Transverse colon (tissue), 4 donors: ENCODE measurements around the gene RAI14. TPM values are rescaled to one million over a fixed set of nuclear protein-coding genes. Genes with fewer than 3 reads are reported as not detected.

Experiments used
- DNase-seq: peaks from one replicate; pipeline ENCODE4 v3.0.0-alpha.2; 2019
- H3K27ac ChIP-seq, 4 donors: fragments of 200-600 bp; sonication (generic); 2 replicates each; pipeline ENCODE4 v1.5.1; 2016 to 2018; ENCODE audit warnings: inconsistent platforms in 4 of 4
- H3K27me3 ChIP-seq: fragments of 200-600 bp; sonication (generic); 2 replicates; pipeline ENCODE4 v1.5.1; 2017; ENCODE audit warnings: inconsistent platforms
- H3K36me3 ChIP-seq, 4 donors: fragments of 200-600 bp; sonication (generic); 2 replicates each; pipeline ENCODE4 v1.5.1; 2017 to 2019; ENCODE audit warnings: inconsistent platforms in 4 of 4
- H3K4me1 ChIP-seq, 4 donors: fragments of 200-600 bp; sonication (generic); 2 replicates each; pipeline ENCODE4 v1.5.1; 2017 to 2020; ENCODE audit warnings: inconsistent platforms in 4 of 4
- H3K4me3 ChIP-seq, 4 donors: fragments of 200-600 bp; sonication (generic); 1 replicate in 1 of 4; 2 replicates in 3 of 4; pipeline versions ENCODE4 v1.5.1 to v1.6.1; 2017 to 2019; ENCODE audit warnings: inconsistent platforms in 4 of 4
- H3K9me3 ChIP-seq, 2 donors: fragments of 200-600 bp; sonication (generic); 2 replicates each; pipeline ENCODE4 v1.5.1; 2017 to 2019; ENCODE audit warnings: inconsistent platforms in 2 of 2
- EP300 ChIP-seq: sonication (generic); formaldehyde crosslinking; IDR thresholded peaks from one replicate; pipeline ENCODE4 v1.6.1; 2017; ENCODE audit warnings: antibody characterized with exemption, low read depth
- POLR2A ChIP-seq: fragments of 450-650 bp; IDR thresholded peaks from one replicate; pipeline ENCODE4 v1.6.1; 2016; ENCODE audit warnings: antibody characterized with exemption, mild to moderate bottlenecking, moderate library complexity
- POLR2AphosphoS5 ChIP-seq, 3 donors: sonication (generic); formaldehyde crosslinking; IDR thresholded peaks; one replicate each; pipeline ENCODE4 v1.6.1; 2016; ENCODE audit warnings: antibody characterized with exemption in 3 of 3
- WGBS, 2 donors: methylation state at CpG; one replicate each; pipeline ENCODE4 v1.1.5; 2018; ENCODE audit warnings: low coverage in 1 of 2; 5-methylcytosine and 5-hydroxymethylcytosine counted together
- in situ Hi-C, 4 donors: fragments of 200-750 bp; cut with MboI; loops; one replicate each; pipeline versions ENCODE4 v1.15.0 to v1.15.1; 2017; ENCODE audit warnings: low sequenced_read_pairs in 3 of 4, low pct_ligation_motif_present in 1 of 4, low pct_unique_long_range_greater_than_20kb in 1 of 4
- intact Hi-C: fragments of 100-400 bp; cut with DNase I; formaldehyde crosslinking; loops from one replicate; pipeline ENCODE4 v1.15.1; 2023; ENCODE audit warnings: low total_unique reads
- total RNA-seq, 4 donors: library from RNA; depleted of rRNA; stranded (reverse); fragments of >200 nt; gene quantifications; one replicate each; pipeline ENCODE4 v1.1.0, GENCODE V29; 2016
- TF ChIP-seq, protein P1 (sequence below), 5 experiments: fragments of 200-600 bp in 3 of 5; fragments of 450-650 bp in 2 of 5; sonication (generic) in 3 of 5; IDR thresholded peaks; 1 replicate in 2 of 5; 2 replicates in 3 of 5; pipeline ENCODE4 v1.5.1; 2016 to 2017; ENCODE audit warnings: antibody characterized with exemption in 5 of 5, inconsistent platforms in 3 of 5, mild to moderate bottlenecking in 2 of 5, moderate library complexity in 1 of 5

Gene RAI14
- total RNA-seq, 4 donors from 2014 or later = 13.9 to 18.3 (median 15.3) TPM

GRCh38 chr5:34715711-34716110 lies 59.6 kb downstream of the RAI14 start:
- no peaks in the 10 kb centered on the region for H3K36me3 ChIP-seq
- DNase-seq = no peak
- TF ChIP-seq POLR2A = no peak
- TF ChIP-seq EP300 = no peak
- TF ChIP-seq POLR2AphosphoS5 (IDR thresholded peaks at IDR 0.05) = no peak
- TF ChIP-seq, protein P1, sequence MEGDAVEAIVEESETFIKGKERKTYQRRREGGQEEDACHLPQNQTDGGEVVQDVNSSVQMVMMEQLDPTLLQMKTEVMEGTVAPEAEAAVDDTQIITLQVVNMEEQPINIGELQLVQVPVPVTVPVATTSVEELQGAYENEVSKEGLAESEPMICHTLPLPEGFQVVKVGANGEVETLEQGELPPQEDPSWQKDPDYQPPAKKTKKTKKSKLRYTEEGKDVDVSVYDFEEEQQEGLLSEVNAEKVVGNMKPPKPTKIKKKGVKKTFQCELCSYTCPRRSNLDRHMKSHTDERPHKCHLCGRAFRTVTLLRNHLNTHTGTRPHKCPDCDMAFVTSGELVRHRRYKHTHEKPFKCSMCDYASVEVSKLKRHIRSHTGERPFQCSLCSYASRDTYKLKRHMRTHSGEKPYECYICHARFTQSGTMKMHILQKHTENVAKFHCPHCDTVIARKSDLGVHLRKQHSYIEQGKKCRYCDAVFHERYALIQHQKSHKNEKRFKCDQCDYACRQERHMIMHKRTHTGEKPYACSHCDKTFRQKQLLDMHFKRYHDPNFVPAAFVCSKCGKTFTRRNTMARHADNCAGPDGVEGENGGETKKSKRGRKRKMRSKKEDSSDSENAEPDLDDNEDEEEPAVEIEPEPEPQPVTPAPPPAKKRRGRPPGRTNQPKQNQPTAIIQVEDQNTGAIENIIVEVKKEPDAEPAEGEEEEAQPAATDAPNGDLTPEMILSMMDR (IDR thresholded peaks at IDR 0.05) = no peak
- H3K4me1 ChIP-seq = no peaks in the 10 kb centered on the region
- H3K9me3 ChIP-seq = no peaks in the 10 kb centered on the region
- H3K4me3 ChIP-seq = no peak overlapping the region
- H3K27me3 ChIP-seq = no peaks in the 10 kb centered on the region
- WGBS, 2 donors = 79 to 91% methylated on average over 1 of the region's 1 CpG
- H3K27ac ChIP-seq = no peak overlapping the region
- in situ Hi-C loops (no loop called here), intact Hi-C loops (no loop called here)

GRCh38 chr5:34716986-34717385 lies 60.9 kb downstream of the RAI14 start:
- H3K4me1 ChIP-seq = no peaks in the 10 kb centered on the region
- no peaks in the 10 kb centered on the region for H3K27me3 ChIP-seq
- in situ Hi-C loops (no loop called here), intact Hi-C loops (no loop called here)
- H3K4me3 ChIP-seq = no peak overlapping the region
- no peaks in the 10 kb centered on the region for H3K36me3 ChIP-seq
- no peaks in the 10 kb centered on the region for H3K9me3 ChIP-seq
- TF ChIP-seq POLR2A (no peak), POLR2AphosphoS5 (IDR thresholded peaks at IDR 0.05) (no peak), EP300 (no peak)
- TF ChIP-seq, protein P1 (IDR thresholded peaks at IDR 0.05) = no peak
- 75 to 86% methylated on average over 2 of the region's 2 CpGs for WGBS, 2 donors
- peak overlapping the region in 2 of 4 donors; percentile 34 to 42 for H3K27ac ChIP-seq
- no peak for DNase-seq

DNA sequence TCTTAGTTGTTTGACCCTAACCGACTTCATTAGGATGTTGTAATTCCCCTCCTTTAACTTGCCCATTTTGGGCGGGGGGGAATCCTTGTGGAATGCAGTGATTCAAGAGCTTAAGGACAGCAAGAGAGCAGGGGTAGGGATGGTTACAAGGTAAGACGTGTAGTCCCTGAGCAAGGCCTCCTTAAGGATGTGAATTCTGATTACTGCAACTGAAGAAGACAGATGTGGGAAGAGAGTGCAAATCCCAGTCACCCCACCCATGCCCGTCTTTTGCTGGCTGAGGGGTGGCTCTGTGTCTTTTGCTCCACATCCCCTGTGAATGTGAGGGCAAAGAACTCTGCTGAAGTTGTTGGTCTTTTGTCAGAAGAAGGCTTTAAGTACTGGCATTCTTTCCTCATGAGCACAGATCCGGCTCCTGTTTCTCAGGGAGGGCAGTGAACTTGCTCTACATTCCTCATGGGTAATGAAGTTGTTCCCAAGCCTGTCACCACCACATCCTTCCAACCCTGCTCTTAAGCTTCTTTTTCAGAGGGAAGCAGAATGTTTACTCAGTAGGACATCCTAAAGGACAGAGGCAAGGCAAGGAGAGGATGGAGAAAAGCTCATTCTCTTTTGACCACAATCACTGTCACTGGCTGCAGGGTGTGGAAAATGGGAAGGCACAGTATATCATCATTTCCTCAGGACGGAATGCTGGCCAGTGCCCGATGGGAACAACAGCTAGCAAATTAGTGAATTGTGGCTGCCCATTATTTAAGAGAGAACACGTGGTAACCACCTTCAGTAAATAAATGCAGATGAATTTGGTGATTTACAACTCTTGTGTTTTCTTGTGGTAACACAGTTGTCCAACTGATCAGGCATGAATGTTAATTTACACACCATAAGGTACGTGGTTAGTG lies 61.5 kb downstream of the RAI14 start:
- peak overlapping the region in 3 of 4 donors; percentile 34 to 42 (median 37) for H3K27ac ChIP-seq
- TF ChIP-seq POLR2AphosphoS5 (IDR thresholded peaks at IDR 0.05) (peak in 1 of 3 donors; percentile 3), POLR2A (no peak)
- 54 to 56% methylated on average over 7 to 9 of the region's 9 CpGs for WGBS, 2 donors
- H3K36me3 ChIP-seq = no peaks in the 10 kb centered on the region
- intact Hi-C loops (no loop called here), in situ Hi-C loops (no loop called here)
- no peaks in the 10 kb centered on the region for H3K4me1 ChIP-seq
- no peaks in the 10 kb centered on the region for H3K9me3 ChIP-seq
- H3K27me3 ChIP-seq = no peaks in the 10 kb centered on the region
- DNase-seq = no peak
- no peak overlapping the region for H3K4me3 ChIP-seq

GRCh38 chr5:34718516-34718915 lies 62.4 kb downstream of the RAI14 start:
- Histone ChIP-seq H3K4me1 (no peaks in the 10 kb centered on the region), H3K36me3 (no peaks in the 10 kb centered on the region), H3K27me3 (no peaks in the 10 kb centered on the region), H3K27ac (peak overlapping the region in 2 of 4 donors; percentile 14 to 37), H3K4me3 (no peak overlapping the region), H3K9me3 (no peaks in the 10 kb centered on the region)
- intact Hi-C loops (no loop called here), in situ Hi-C loops (no loop called here)
- no peak for TF ChIP-seq POLR2AphosphoS5 (IDR thresholded peaks at IDR 0.05)
- TF ChIP-seq, protein P1 (IDR thresholded peaks at IDR 0.05) = no peak
- no peak for TF ChIP-seq POLR2A
- no peak for TF ChIP-seq EP300
- 87 to 92% methylated on average over 2 to 4 of the region's 4 CpGs for WGBS, 2 donors
- DNase-seq = no peak
